LoVo (cell line): ENCODE measurements around the gene FLOT2.
A peak's percentile ranks its signal among the peaks of the same experiment; 100 is the strongest.
"Not testable (repeated sequence)": the region's sequence is repeated elsewhere in the genome, so short reads cannot be mapped to it uniquely, and the experiment has no call there.

Experiments used
- DNase-seq: peaks from one replicate; pipeline ENCODE4 v3.0.0-alpha.2; 2016; ENCODE audit warnings: low spot score

FLOT2 gene

DNA sequence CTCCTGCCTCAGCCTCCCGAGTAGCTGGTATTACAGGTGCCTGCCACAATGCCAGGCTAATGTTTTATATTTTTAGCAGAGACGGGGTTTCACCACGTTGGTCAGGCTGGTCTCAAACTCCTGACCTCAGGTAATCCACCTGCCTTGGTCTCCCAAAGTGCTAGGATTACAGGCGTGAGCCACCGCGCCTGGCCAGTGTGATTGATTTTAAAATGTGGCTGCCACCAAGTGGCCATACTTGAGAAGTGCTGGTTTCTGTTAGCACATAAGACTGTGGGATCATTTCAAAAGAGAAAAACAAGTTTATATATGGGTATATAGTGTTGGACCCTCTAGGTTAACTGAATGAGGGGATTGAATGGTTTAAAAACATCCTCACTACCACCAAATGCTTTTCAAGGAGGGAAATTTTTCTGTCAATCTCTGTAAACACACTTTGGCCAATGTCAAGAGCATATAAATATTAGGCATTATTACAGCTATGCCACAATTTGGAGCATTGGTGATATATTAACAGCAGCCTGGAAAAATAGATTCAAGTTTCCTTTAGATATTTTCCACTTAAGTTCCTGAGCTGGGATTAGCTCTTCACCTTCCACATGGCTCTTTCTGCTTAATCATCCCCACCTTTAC lies 18.9 kb upstream of the FLOT2 start:
- DNase-seq, result no peak

DNA sequence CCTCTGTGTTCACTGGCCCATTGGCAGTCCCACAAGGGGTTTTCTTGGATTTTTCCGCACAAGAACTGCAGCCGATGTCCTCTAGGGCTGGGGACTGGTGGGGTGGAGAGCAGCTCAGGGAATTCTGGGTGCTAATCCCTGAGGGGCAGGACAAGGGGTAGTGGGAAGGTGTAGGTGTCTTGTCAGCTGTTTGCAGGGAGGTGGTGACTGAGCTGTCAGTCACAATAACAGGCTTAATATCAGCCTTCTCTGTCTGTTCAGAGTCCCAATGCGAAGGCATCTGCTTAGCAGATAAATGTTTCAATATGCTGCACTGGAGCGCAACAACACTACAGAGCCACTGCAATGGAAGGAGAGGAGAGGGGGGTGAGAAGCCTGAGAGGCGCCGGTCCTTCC lies 15.4 kb upstream of the FLOT2 start:
- no peak for DNase-seq

DNA sequence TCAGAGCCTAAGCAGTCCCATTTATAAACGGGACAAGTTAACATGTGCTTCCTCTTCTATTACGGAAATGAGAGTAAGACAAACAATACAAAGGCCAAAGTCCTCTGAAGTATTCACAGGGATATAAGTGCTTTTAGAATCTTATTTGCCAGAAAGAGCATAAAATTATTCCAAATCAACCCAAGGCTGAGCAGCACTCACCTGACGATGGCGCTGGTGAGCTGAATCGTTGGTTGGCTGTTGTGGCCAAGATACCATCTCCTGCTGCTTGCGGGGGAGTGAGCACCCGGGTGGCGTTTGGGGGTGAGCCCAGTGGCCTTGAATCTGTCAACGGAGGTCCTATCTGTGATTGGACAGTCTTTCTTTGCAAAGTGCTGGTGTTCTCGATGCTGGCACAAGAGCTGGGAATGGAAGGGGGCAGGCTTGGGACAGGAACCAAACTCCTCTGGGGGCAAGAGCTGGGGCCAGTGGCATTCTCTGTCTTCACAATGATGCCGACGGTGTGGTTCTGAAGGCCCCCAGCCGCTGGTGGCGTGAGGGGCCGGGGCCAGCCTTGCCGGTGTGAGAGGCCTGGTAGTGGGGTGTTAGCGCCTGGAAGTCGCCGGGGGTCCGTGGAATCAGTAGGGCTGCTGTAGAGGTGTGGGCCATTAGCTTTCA lies 14.9 kb upstream of the FLOT2 start:
- no peak for DNase-seq

DNA sequence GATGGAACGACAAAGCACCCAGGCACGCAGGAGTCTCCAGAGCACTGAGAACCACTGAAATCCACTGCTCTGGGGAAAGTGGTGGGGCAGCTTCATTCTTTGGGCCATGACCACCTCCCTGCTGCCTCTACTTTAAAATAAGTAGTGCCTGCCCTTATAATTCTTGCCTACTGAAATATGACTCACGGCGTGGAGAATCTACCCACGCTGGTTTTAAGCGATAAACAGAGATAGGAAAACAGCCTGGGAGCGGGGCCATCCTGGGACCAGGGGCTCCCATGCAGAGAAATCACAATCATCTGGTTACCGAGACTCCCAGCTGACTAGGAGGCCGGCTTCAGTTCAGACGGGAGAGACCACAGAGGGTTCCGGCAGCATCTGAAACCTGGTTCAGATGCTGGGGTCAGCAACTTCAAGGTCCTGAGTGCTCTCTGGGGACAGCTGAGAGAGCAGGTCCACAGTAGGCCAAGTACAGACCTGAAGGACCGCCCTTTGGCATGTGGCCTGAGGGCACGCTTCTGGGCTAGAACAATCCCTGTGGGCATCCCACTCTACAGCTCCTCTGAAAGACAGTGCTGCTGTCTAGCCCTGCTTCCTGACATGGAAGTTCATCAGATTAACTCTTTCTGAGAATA lies 14.0 kb upstream of the FLOT2 start:
- no peak for DNase-seq

DNA sequence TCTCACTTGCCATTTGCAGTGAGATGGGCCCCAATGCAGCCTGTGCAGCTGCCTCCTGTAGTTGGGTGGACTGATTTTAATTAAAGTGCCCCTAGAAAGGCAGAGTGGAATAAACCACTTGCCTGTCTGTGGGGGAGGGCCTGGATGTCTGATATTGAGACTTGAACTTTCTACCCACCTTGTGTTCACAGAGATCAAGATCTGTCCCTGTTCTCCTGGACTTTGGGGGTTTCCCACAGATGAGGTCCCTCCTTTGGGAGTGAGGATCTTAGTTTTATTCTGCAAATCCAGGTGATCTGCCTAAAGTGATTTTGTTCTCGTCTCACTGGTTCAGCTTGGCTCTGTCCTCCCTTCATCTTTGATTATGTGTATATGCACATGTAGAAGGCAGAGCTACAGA lies 13.0 kb upstream of the FLOT2 start:
- DNase-seq, result no peak

DNA sequence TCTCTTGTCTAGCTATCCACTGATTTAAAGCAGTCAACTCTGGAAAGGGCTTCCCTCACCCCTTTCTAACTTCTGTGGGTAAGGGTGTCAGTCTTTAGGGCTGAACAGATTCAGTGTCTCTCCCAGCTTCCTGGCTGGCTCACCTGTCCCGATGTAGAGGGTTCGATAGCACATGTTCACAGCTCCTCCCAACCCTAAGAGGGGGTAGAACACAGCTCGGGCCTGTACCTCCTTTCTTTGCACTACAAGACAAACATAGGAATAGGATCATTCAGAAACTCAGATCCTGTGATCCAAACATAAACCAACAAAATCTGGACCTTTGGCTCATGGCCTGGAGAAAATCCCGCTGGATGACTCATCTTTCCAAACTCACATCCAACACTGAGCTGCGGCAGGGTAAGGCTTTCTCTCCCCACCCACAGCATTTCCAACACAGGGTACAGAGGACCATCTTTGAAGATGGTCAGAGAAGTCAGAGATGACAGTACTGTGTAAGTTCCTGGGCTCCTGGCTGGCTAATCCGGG lies 11.2 kb upstream of the FLOT2 start:
- no peak for DNase-seq

DNA sequence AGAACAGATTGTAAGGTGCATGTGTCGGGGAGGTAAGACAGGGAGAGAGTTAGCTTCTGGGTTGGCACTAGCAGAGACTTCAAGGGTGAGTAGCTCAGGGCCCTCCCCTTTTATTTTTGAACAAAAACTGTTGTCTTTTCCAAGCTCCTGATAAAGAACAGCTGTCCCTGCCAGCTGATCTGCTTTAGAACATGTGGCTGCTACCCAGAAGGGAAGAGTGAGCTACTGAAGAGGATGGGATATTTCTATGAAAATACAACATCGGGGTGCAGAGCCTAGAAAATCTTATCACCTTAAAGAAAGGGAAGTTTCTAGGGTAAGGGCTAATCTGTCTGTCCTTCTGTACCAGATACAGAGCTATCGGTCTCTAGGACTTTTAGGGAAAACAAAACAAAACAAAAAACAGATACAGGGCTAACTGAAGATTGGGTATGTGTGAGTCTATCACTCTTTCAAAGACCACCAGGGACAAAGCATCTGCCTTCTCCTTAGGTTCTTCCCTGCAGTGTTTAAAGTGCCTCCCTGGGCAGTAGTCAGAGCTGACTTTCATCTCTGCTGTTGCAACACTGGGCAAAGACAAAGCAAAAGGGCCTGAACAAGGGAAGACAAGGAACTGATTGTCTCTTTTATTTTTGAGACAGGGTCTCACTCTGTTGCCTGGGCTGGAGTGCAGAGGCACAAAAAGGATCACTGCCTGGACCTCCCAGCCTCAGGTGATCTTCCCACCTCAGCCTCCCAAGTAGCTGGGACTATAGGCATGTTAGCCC lies 10.4 kb upstream of the FLOT2 start:
- DNase-seq, result no peak

DNA sequence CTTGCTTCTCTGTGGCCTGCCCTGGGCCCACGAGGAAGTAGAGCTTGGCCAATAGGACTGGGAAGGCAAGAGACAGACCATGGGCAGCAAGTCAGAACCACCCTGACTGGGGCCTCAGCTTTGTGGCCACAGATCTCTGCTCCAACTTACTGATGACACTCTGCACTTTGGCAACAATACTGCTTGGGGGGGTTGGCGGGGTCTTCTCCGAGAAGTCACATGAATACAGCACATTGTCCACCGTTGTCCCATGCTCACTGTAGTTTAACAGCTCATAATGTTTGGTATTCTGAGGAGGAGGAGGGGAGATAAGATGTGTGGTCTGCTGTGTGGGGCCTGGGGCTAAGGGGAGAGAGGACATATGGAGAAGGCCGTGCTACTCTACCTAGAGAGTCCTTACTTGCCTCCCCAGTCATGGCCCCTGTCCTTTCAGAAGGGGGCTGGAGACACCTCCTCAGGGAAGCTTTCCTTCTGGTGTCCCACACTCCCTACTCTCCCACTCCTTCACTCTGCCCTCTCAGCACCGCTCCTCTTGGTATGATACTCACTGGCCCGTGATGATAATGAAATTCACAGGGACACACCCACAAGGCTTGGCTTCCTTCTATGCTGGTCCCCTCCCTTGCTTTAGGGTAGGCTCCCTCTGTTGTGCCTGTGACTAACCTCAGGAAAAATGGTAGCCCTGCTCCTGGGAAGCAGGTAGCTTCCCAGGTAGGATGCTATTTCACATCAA lies 9.3 kb upstream of the FLOT2 start:
- no peak for DNase-seq

DNA sequence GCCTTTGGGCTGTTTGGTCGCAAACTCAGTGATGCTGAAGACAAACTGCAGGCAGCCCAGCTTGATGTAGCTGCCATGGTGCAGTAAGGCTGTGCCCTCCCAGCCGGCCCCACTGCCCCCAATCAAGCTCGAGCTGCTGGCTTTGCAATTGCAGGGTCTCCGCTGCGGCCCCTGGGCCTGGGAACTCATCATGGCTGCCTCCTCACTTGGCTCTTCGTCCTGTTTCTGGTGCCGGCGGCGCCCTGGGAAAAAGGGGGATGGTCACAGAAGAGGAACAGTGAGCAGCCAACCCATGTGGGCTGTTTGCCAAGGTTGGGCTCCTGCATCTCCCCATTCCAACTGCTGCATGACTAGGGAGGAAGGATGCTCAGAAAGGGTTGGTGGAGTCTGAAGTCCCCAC lies 8.7 kb upstream of the FLOT2 start:
- no peak for DNase-seq

DNA sequence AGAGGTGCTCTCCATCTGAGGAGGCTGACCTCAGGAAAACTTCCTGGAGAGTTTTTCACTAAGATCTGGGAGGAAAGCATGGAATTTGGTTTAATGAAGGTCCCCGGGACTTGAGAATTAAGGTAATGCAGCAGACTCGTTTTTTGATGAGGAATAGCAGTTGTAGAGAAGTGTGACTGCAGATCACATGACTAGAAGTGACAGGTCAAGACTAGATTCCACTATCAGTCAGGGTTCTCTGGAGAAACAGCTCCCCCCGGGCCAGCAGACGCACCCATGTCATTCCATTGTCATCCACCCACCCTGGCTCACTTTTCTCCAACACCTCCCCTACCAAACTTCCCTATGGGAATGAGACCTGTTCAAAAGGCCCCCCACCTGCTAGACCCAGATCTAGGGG lies 7.3 kb upstream of the FLOT2 start:
- DNase-seq, result no peak

DNA sequence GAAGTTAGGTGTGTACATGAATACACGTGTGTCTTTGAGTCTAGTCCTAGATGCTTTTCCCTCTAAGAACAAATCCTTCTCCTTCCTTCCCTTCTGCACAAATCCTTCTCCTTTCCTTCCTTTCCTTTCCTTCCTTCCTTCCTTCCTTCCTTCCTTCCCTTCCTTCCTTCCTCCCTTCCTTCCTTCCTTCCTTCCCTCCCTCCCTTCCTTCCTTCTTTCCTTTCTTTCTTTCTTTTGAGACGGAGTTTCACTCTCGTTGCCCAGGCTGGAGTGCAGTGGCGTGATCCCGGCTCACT lies 6.0 kb upstream of the FLOT2 start:
- DNase-seq, result not testable (repeated sequence)

DNA sequence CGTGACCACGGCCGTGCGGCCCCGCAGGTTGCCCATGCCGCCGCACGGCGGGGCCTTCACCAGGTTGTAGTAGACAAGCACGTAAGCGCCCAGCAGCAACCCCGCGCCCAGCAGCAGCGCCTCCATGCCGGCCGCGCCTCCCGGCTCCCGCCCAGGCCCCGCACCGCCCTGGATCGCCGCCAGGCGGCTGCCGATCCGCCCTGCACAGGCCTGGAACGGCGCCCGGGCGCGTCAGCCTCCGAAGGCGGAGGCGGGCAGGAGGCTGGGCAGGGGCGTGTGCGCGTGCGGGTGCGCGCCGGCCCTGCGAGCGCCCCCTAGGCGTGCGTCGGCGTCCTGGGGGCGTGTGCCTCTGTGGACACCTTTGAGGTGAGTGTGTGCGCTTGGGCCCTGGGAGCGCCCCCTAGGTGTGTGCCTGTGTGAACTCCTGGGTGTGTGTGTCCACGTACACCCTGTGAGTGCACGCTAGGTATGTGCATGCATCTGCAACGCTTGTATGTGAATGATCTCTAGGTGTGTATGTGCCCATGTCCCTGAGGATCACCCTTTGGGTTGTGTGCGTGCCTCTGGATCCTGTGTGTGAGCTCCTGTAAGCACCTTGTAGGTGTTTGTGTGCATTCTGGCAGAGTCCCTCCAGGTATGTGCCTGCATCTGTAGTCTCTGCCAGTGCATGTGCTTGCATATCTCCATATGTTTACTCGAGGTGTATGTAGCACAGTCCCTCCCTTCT lies 5.4 kb upstream of the FLOT2 start, which contains the start of gene DHRS13:
TSS of gene DHRS13 (minus strand) at position 261 of the 727 bp plus-strand sequence. CDS start at position 126, 135 bp downstream.
- peak; percentile 96 for DNase-seq

DNA sequence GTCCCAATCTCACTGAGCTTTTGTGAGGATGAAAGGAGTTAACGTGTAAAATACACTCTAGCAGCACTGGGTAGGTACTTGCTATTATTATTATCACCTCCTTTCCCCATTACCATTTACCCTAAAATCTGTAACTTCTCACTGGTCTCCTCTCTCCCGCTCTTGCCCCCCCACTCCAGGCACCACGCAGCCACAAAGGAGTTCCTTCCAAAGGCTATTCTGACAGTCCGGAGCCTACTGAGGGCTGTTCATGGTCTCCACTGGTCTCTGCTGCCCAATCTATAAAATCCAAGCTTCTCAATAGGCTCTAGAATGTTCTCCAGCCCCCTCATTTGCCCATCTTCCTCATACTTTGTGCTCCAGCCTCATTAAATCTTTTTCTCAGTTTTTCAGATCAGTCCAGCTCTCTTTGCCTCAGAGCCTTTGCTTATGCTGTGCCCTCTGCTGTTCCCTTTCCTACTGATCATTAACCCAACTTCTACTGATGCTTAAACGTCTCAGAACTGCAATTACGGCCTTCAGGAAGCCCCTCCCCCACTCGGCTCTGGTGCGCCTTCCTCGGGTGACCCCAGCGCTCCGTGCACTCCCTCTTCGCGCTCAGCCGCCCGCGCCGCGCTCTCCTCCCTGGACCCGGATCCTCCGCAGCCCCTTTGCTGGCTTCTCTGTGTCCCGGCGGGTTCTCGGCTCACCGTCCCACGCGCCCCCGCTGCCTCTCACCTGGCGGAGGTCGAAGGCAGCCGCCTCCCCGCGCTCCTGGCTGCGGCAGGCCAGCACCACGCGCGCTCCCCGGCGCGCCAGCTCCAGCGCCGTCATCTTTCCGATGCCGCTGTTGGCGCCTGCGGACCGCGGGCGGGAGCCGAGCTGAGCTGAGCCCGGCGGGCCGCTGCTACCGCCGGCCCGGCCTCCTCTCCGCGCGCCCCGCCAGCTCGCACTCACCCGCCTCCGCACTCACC lies 4.6 kb upstream of the FLOT2 start:
- peak; percentile 35 for DNase-seq

DNA sequence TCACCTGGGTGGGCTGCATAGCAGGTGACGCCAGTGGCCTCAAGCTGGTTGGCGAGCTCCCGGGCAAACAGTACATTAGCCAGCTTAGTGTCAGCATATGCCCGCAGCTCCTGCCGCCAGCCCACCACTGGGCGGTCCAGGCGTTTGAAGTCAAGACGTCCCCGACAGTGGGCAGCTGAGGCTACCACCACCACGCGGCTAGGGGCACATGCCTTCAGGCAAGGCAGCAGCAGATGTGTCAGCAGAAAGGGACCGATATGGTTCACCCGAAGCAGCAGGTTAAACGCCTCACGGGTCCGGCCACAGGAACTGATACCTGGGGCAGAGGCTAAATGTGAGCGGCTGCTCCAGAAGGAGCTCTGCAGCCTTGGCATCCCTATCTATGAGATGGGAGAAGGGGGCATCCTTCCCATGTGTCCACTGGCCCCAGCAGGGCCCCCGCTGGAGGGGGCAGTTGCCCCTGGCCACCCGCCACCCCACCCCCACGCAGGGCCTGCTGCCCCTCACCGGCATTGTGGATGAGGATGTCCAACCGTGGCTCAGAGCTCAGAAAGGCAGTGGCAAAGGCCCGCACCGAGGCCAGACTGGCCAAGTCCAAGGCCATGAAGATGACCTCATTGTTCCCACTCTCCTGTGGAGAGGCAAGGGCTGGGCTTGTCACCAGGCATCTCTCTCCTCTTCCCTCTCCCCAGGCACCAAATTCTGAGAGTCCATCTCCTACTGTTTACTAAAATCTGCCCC lies 3.6 kb upstream of the FLOT2 start:
- no peak for DNase-seq

DNA sequence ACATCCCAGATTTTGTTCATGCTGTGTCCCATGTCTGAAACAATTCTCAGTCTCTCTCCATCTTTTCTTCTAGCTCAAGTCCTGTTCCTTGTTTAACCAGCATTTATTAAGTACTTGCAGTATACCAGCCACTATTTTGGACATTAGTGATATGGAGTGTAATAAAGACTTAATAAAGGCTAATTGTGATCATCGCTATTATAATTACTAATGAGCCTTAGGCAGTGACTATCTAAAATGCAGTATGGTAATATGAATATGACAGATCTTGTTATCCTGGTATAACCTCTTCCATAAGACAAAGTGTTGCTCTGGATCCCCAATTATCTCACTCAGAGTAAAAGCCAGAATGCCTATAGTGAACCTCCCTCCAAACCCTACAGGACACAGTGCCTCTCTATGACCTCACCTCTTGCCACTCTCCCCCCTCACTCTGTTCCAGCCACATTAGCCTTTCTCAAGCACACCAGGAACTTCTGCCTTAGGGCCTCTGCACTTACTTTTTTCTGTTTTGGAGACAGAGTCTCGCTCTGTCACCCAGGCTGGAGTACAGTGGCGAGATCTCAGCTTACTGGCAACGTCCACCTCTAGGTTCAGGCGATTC lies 1.8 kb upstream of the FLOT2 start:
- no peak for DNase-seq

DNA sequence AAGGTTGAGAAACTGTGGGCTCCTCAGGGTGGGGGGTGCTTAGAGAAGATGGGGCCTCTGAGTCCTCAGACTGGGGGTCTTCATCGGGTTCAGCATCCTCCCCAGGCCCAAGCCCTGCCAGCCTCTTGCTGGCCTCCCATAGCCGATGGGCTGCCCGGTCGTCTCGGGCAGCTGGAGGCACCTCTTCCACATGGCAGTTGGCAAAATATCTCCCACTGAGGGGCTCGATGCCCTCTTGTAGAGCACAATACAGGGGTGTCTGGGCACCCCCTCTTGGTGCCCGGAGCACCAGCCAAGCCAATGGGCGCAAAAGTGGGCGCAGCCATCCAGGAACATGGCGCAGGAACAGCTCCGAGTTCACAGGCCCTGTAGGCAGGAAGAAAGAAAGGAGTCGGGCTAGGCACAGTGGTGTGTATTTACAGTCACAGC lies 1.0 kb upstream of the FLOT2 start:
- no peak for DNase-seq

DNA sequence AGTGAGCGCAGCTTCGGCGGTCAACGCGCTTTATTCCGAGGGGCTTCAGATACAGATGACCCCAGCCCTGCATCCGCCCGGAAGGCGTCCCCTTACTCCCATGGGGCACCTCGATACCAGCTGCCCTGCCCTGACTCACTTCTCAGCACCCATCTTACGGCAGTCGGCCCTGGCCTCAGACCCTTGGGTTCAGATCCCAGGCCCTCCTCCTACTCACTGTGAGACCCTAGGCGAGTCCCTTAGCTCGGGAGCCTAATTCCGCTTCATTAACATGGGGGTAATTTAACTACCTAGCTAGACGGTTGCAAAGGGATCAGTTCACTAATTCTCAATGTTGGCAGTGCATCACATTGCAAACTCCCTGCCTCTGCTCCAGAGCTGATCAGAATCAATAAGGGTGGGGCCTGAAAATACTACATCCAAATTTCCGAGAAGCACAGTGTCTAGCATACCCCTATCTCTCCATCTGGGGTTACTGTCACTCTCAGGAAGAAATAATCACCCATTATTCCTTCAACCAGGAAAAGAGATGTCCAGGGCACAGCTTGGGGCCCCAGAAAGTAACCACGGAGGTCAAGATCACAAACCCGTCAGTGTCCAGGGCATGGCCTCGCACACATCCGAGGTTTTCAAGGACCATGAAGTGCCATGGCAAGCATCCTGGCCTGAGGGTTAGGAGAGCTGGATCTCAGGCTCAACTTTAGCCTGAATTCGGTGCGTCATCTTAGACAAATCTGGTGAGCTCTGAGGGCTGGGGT lies 415 bp upstream of the FLOT2 start:
- DNase-seq, result no peak

DNA sequence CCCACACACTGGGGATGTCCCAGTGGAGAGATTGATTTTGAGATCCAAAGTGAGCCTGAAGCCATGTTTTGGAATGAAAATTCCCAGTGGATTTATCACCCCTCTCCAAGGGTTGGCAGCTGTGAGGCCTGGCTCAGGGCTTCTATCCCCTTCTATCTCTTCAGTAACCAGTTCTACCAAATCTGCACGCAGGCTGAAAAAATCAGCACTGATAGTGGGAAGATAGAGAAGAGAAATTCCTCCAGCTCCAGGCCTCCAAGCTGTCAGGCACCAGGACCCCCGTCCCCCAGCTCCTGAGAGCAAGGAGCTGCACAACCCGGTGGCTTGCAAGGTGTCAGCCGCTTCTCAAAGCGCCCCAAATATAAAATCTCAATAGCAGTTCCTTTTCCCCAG lies 1.0 kb downstream of the FLOT2 start:
- DNase-seq, result no peak
